ENCODE data around the gene ONECUT3.

- TF ChIP-seq CTCF (conservative IDR thresholded peaks at IDR 0.05; ENCODE audit: low read depth, low read length), result no peak
- TF ChIP-seq EZH2 (IDR thresholded peaks at IDR 0.05; ENCODE audit: borderline replicate concordance, low read depth, low read length, poor library complexity, severe bottlenecking), result no peak
Observed at GRCh38 chr19:1807695-1808394, 54.5 kb downstream of the ONECUT3 start.
